GM19193 (cell line): Measurements from ENCODE around the gene MOB2.

Experiments used
- POLR2A ChIP-seq: IDR thresholded peaks from 4 replicates; pipeline ENCODE4 v1.6.1; 2011; ENCODE audit not compliant: insufficient read depth, insufficient read length; ENCODE audit errors: extremely low read depth

The MOB2 gene

GRCh38 chr11:1438967-1439330 lies 47.6 kb downstream of the MOB2 start:
- TF ChIP-seq POLR2A = no peak

GRCh38 chr11:1438261-1438966 lies 48.2 kb downstream of the MOB2 start:
- TF ChIP-seq POLR2A = no peak

DNA sequence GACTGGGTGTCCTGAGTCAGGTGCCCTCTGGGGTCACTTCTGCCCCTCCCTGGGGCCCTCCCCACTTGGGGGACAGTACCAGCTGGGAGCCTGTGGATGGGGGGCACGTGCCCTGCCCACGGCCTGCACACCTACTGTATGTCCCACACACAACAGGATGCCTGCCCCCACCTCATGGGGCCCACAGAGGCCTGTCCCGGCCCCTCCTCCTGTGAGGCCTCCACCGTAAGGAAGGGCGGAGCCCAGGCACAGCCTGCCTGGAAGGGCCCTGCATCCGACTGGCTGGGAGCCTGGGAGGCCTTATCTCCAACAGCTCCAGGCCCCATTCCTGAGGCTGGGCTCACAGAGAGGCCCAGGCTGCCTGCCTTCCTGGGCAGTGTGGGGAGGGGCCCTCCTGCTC lies 49.1 kb downstream of the MOB2 start:
- TF ChIP-seq POLR2A = no peak

- no peak for TF ChIP-seq POLR2A
These were observed 50.0 kb downstream of the MOB2 start for GRCh38 chr11:1436468-1437039.

DNA sequence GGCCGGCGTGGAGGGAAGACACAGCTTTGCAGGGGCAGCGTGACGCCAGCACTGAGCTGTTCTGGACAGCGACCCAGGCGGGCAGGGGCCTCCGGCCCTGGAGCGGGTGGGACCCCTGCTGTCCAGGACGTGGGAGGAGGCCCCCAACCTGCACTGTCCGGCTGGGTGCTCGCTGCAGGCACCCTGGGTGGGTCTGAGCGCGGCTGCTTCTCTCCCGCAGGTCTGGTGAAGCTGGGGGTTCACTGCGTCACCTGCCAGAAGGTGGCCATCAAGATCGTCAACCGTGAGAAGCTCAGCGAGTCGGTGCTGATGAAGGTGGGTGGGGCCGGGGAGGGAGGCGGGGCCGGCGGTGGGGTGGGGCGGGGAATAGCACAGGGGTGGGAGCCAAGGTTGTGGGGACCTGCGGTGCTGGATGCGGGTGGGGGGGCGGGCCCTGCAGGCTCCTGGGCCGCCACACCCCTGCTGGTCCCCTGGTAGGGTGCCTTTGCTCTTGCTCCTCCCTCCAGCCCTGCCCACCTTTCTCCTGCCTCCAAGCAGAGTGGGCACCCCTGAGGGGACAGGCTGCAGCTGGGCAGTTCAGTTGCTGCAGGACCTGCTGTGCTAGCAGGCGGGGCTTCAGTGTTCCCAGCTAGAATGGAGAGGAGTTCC lies 50.6 kb downstream of the MOB2 start:
- TF ChIP-seq POLR2A = no peak

DNA sequence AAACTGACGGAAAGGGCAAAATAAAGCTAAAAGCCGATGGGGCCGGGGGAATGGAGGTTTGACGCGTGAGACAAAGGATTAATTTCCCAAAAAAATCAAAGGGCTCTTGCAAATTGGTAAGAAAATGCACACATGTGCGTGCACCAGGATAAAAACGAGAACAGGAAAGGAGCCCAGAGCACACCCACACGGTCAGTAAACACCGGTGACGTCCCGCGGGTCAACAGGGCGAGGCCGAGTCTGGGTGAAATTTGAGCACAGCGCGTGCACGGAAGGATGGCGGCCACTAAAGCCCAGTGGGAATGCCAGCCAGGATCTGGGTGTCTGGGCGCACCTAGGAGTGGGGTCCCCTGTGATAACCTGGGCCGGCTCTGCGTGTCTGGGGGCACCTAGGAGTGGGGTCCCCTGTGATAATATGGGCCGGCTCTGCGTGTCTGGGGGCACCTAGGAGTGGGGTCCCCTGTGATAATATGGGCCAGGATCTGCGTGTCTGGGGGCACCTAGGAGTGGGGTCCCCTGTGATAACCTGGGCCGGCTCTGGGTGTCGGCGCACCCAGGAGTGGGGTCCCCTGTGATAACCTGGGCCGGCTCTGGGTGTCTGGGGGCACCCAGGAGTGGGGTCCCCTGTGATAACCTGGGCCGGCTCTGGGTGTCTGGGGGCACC lies 52.5 kb downstream of the MOB2 start:
- no peak for TF ChIP-seq POLR2A

DNA sequence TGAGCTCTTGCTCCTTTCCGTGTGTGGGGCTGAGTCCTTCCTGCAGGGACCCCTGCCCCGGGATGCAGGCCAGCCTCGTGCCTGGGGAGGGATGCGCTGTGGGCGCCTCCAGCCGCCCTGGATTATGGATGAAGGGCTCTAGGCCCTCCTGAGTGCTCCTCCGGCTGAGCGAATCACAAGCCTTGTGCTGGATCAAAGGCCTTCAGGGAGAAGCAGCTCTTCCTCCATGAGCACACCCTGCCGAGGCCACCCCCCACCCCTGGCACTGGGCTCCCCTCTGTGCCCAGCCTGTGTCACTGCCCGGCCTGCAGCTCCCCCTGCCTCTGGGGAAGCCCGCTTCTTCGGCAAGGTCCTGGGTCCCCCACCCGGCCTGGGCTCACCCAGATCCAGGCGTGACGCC lies 53.0 kb downstream of the MOB2 start:
- TF ChIP-seq POLR2A = no peak

GRCh38 chr11:1428762-1429316 lies 57.7 kb downstream of the MOB2 start:
- no peak for TF ChIP-seq POLR2A

DNA sequence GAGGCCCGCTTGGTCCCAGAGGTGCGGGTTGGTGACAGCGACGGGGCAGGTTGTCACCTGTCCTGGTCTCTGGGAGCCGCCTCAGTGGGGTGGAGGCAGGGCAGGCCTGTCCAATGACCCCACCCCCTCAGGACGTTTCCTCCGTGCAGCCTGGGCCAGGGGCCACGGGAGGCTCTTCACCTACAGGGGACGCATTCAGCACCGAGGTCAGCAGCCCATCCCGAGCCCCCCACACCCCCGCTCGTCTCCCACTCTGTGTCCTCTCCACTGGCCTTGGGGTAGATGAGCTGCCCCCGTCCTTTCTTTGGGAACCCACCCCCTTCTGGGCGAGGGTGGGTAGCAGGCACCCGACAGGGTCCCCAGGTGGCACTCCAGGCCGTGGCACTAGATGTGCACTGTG lies 61.1 kb downstream of the MOB2 start:
- TF ChIP-seq POLR2A = no peak

DNA sequence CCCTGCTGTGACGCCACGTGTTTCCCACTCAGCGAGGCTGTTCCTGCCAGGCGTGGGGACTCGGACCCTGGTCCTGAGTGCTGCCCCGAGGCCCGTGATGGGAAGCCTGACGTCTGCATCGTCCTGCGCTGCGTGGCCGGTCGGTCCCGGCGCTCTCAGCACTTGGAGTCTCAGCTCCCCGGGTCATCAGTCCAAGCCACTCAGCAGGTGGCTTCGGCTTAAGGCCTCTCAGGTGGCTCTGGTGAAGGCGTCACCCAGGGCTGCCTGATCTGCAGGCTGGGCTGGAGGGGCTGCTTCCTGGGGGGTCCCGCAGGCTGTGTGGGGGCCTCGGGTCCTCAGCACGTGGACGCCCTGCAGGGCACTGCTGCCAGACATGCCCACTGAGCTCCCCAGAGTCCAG lies 61.6 kb downstream of the MOB2 start:
- TF ChIP-seq POLR2A = no peak

GRCh38 chr11:1422981-1423380 lies 63.6 kb downstream of the MOB2 start:
- no peak for TF ChIP-seq POLR2A

GRCh38 chr11:1422481-1422880 lies 64.1 kb downstream of the MOB2 start:
- TF ChIP-seq POLR2A = no peak

- no peak for TF ChIP-seq POLR2A
These were observed 65.3 kb downstream of the MOB2 start for GRCh38 chr11:1421291-1421690.

DNA sequence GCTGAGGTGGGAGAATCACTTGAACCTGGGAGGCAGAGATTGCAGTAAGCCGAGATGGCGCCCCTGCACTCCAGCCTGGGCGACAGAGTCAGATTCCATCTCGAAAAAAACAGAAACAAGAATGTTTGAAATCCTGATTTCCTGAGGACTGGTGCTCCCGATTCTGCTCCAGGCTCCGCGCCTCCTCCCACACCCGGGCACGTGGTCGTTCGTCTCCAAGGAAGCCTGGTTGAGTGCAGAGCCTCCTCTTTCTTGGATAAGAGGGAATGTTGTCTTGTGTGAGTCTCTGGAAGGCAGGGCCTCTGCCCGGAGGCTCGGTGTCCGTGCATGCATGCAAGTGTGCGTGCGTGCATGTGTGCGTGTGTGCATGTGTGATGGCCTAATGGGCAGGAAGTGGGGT lies 66.8 kb downstream of the MOB2 start:
- no peak for TF ChIP-seq POLR2A
